Hepatic stellate cell (primary cell): Measurements from ENCODE around the gene ITSN2.
"Not testable (repeated sequence)": the region's sequence is repeated elsewhere in the genome, so short reads cannot be mapped to it uniquely, and the experiment has no call there.

Experiments used
- DNase-seq: peaks from one replicate; pipeline ENCODE4 v3.0.0; 2011; ENCODE audit warnings: low spot score

ITSN2 gene

DNA sequence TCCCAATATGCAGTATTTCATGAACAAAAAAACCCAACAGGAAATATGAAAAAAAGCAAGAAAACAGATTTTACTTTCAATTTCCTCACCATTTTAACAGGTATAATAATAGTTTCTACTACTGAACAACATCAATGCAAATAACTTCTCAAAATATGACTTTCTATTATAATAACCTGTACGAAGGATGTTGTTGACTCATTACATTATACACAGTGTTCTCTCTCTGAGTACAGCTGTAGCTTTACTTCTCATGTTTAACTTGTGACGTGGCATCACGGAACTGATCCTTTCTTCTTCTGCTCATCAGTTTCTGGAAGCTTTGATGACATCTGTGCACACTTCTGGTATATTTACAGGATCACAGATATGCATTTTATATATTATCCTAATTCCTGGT lies 145.5 kb downstream of the ITSN2 start:
- DNase-seq: no peak

DNA sequence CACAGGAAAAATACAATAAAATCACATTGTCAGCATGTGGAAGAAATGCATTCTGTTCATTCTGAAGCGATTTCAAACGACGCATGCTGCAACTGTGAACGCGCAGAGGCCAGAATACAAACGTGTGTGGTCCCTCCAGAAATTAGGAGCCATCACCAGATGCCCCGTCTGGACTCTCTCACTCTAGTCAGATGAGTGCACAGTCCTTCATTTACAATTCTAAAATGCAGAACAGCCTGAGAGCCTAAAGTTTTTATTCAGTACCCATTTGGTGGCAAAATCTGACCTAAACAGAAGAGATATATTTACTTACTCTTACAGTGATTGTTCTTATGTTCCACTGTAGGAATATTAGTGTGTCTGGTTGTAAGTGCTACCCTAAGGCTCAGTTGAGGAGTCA lies 148.9 kb downstream of the ITSN2 start:
- DNase-seq: no peak

DNA sequence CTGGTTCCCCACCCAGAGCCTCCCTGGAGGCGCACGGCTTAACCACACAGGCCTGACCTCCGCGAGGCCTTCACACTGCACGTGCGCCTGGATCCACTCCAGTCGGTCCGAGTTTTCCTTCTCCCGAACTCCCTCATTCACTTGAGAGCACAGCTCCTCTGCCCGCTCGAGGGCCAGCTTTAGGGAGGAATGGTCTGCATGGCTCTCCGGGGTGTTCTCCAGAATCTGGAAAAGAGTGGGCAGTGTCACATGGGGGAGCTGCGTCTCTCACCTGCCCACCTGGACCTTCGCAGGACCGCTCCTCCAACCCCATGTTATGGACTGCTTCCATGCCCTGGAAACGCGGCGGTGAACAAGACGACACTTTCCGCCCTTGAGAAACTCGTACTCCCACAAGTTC lies 149.6 kb downstream of the ITSN2 start:
- no peak for DNase-seq

DNA sequence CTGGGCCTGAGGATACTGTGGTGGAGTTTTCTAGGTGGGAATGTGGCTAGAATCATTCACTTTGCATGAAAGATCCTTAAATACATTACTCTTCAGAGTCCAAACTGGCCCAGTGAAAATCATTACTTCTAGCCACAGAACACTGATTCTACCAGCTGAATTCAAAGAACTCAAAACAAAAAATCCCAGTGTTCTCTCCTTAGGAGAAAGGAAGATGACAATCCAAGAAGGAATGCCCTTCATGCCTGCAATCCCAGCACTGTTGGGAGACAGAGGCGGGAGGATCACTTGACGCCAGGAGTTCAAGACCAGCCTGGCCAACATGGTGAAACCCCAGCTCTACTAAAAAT lies 150.3 kb downstream of the ITSN2 start:
- DNase-seq: no peak

DNA sequence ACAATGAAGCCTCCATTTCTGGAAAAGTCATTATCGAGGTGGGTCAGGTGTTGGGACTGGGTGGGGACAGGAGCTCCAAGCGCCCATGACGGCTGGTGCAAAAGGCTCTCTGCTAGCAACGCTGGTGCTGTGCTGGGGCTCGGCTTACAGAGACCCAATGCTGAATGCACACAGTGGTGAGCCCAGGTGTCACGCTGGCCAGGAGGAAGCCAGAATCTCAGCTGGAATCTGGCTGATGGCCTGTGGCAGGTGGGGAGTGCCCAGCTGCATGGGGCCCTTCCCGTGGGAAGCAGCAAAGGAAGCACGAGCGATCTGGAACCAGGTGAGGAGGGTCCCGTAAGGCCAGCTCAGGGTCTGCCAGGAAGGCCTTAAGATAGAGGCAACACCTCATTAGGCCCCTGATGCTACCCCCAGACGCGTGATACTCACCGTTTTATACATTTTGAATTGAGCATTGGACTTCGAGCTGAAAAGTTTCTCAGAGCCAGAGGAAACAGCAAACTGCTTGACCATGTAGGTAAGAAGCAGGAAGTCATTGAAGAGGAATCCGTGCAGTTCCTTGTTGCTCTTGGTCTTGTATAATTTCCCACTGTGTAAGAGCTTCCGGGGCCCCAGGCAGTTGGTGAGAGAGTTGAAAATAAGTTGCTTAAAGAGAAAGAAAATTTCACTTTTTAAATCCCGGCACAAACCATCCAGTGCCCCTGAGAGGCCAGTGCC lies 150.8 kb downstream of the ITSN2 start:
- DNase-seq: no peak

DNA sequence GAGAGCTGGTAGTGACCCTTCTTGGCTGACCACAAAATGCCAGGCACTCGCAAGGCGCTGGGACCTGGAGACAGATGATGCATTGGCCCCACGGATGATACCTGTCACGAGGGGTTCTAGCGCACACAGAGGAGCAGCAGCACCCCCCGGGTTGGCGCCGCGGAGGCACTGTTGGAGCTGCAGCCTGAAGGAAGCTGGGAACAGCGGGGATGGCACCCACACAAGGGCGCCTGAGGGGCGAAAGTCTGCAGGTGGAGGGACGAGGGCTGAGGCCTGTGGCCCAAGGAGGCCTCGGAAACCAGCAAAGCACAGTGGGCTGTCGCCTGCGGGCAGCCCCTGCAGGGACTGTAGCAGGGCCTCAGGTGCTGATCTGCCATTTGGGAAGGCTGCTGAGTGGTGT lies 151.8 kb downstream of the ITSN2 start:
- no peak for DNase-seq

DNA sequence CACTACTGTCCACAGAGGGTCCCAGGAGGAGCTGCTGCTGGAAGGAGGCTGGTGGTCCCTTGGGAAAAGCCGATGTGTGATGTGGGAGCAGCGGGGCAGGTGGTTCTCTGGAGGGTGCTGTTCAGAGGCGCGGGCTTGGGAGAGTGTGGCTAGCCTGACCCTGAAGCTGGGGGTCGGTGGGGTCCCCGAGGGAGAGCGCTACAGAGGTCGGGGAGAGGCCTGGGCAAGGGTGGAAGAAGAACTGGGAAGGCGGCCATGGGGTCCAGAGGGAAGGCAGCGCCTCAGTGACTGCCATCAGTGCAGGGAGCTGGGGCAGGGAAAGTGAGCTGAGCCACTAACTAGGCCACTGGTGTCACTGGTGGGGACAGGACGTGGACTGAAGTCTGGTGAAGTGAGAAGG lies 153.0 kb downstream of the ITSN2 start:
- DNase-seq: no peak

DNA sequence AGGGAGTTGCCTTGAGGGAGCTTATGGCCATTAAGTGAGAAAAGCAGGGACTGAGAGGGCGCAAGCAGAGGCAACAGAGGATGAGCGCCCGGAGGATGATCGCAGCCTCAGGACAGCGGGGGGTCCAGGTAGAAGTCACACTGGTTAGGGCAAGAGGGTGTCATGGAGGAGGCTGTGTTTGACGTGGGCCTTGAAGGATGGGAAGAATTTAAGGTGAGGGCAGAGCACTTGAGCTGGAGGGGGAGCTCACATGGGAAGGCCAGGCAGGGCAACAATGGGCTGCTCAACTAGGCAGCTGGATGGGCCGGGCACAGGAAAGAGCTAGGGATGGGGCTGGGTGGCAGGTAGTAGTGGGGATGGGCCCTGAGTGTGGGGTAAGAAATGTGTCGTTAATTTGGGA lies 153.6 kb downstream of the ITSN2 start:
- DNase-seq: no peak

DNA sequence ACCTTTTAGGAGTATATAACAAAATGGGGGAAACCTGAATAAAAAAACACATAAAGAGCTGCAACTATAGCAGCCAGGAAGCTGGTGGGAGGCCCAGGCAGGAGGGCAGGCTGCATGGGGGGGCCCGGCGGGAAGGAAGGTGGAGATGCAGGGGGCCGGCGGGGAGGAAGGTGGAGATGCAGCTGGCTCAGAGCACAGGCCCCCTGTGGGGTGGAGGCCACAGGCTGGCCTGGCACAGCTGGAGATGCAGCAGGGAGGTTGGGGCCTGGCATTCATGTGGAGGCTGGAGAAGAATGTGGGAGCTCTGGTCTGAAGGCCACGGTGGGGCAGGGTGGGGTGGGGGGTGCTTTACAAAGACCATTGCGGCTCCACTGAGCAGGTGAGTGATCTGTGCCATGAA lies 154.1 kb downstream of the ITSN2 start:
- no peak for DNase-seq

DNA sequence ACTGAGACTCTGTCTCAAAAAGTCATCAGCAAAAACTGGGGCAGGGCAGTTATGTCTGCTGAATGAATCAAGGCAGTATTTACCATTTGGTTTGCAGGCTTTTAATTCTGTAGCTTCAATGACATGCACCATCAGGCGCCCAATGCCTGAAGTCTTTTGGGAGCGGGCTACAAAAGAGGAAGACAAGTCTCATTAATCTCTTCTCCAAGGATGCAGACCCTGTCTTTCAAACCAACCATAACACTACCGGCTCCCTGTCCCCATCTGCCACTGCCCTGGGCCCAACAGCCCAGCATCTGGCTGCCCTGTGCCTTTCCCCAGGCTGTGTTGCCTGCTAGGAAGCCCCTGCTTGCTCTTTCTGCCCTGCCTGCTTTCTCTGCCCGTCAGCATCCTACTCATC lies 155.2 kb downstream of the ITSN2 start:
- no peak for DNase-seq

DNA sequence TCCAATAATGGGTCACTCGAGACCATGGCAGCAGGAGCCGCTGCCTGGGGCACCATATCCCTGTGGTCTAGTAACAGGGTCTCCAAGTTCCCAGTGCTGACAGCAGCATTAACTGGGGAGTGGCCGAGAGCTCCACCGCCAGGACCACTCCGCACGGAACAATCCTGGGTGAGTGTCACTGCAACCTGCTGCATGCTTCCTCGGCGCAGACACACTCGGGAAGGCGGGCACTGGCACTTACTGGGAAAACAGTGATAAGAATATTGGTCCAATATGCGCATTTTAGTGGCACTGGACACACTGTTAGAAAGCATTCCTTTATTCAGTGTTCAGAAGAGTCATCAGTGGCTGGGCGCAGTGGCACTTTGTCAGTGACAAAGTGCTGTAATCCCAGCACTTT lies 155.8 kb downstream of the ITSN2 start:
- DNase-seq: no peak

DNA sequence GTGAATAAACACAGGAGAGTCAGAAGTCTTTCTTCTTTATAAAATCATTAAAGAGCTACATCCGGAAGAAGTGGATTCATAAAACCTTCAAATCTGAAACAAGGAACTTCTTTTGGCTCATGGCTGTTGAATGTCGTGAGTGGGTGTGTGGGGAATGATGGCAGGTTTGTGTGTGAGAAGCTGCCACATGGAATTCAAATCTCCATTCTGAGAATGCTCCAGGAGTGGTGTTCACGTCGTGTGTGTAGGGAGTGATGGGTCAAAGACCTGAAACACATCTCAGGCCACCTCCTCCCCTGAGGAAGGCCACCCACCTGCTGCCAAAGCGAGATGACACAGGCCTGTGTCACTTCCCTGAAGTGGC lies 156.6 kb downstream of the ITSN2 start:
- no peak for DNase-seq

DNA sequence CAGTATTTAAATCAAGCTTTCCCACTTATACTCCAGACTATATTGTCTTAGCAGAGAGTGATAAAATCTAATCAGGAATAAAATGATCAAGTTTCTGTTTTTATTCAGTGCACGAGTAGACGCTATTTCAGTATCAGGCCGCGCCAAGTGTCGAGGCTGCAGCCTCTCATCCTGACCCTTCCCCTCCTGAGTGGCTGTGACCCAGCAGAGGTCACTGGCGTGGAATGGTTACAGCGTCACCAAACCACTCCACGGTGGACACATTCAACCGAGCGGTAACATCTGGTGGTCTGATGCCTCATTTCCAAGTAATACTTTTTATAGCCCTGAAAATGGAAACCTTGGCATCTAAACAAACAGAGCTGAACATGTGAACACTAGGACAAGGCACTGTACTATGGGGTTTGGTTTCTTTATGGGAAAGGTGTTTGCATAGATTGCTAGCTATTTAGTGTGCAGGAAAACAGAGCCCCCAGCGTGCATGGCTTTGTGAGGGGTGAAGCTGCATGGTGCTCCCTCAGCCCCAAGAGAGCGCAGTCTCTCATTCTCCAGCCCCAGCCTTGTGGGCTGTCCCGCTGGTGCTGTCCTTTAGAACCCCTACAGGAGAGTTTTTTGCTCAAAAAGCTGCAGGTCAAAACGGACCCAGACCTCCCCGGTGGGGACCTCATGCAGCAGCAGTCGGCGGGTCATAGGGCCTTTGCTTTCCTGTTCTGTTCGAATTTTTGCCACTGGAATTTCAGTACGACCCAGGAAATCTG lies 157.1 kb downstream of the ITSN2 start:
- no peak for DNase-seq

DNA sequence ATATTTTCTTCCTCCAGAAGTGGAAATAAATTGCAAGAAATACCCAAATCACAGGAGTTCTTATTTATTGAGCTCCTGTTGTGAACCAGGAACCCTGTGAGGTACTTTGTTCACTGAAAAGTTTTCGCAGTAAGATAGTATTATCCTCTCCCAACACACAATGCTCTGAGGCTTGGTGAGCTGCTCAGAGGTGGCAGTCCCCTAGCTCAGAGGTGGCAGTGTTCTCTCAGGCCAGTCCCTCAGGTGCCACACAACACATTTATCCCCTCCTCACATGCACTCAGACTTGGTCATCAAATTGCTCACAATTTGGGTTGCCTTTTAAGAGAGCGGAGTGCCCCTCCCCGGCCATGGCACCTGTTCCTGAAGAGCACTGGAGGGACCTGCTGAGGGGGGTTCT lies 159.5 kb downstream of the ITSN2 start:
- no peak for DNase-seq

DNA sequence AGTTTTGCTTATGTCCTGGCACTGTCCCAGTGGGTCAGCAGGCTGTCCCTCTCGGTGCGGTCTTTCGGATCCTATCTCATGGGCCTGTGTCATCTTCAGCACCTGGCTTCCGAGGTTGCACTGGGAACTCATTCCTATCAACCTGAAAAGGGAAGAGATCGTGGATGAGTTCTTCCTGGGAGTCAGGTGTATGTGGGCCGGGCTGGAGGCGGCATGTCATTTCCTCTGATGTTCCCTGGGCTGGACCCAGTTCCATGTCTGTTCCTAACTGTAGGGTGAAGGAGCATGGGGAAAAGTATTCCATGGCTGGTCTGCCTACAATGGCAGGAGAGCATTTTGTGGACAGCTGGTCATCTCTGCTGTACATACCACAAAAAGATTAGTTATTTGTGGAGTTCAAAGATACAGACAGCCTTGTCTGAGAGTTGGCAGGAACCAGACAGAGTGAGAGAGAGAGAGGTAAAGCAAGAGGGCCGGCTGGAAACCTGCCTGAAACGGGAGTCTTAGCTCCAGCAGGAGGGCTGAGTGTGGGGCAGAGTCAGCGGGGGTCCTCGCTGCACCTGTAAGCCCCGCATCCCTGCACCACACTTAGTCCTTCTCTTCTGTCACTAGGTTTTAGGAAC lies 160.3 kb downstream of the ITSN2 start:
- no peak for DNase-seq

DNA sequence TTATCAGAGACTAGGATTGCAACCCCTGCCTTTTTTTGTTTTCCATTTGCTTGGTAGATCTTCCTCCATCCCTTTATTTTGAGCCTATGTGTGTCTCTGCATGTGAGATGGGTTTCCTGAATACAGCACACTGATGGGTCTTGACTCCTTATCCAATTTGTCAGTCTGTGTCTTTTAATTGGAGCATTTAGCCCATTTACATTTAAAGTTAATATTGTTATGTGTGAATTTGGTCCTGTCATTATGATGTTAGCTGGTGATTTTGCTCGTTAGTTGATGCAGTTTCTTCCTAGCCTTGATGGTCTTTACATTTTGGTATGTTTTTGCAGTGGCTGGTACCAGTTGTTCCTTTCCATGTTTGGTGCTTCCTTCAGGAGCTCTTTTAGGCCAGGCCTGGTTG lies 163.1 kb downstream of the ITSN2 start:
- DNase-seq: not testable (repeated sequence)

DNA sequence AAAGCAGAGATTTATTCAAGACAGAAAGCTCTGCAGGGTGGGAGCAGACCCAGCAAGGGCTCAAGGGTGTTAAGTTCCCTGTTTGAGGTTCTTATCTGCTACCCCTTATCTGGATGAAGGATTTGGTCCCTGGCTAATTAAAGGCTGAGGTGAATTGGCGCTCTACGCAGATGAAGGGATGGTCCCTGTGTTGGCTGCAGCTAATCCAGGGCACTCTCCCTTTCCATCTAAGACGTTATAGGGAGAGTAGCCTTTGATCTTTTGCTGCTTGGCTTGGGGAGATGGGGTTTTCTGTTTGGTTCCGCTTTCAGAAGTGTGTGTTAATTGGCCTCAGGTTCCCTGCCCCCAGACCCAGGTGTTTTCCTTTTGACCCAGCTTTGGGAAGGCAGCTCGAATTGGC lies 168.5 kb downstream of the ITSN2 start:
- no peak for DNase-seq

DNA sequence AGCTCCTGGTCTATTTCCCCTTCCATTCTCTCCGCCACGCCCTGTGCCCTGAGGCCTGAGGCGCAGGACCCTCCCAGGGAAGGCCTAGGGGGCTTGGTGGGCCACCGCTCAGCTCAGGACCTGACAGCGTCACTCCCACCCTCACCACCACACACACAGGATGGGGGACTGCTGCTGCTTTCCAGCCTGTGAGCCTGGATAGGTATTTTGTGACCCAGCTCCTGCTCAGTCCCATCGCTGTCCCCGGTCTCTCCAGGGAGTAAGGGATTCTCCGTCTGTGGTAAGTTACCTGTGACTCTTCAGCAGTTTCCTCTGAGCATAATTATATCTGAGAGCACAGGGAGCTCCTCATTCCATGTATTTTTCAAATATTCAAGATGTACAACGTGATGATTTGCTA lies 169.2 kb downstream of the ITSN2 start:
- DNase-seq: no peak

DNA sequence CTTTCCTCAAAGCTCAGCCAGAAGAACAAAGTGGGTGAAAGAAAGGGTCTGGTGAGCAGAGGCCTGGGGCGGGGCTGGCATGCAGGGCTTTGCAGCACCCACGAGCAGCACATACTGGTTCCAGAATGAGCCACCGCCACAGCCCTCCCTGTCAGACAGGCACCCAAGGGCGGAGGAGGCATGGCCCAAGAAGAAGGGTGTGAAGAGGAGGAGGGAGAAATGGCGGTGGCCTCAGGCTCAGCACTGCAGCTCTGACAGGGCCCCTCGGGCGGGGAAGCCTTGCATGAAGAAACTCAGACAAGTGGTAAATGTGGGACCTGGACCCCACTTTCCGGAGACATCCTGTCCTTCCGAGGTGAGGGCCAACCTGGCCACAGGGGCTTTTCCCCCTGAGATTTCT lies 169.8 kb downstream of the ITSN2 start:
- DNase-seq: no peak

DNA sequence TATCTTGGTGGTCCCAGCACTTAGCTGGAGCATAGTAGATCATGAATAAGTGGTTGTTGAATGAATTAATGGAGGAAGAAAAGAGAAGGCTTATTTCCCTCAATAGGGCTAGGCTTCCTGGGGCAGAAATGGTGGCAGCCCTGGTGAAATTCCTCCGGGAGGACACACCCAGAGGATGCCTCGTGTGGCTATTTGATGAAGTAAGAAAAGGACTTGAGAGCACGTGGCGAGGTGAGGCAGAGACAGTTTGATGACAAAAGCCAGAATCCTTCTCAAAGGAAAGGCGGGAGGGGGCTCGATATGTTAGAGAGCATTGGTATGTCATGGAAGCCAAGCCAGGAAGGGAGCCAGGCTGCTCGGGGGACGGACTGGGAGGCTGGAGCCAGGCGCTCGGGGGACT lies 170.8 kb downstream of the ITSN2 start:
- DNase-seq: no peak

DNA sequence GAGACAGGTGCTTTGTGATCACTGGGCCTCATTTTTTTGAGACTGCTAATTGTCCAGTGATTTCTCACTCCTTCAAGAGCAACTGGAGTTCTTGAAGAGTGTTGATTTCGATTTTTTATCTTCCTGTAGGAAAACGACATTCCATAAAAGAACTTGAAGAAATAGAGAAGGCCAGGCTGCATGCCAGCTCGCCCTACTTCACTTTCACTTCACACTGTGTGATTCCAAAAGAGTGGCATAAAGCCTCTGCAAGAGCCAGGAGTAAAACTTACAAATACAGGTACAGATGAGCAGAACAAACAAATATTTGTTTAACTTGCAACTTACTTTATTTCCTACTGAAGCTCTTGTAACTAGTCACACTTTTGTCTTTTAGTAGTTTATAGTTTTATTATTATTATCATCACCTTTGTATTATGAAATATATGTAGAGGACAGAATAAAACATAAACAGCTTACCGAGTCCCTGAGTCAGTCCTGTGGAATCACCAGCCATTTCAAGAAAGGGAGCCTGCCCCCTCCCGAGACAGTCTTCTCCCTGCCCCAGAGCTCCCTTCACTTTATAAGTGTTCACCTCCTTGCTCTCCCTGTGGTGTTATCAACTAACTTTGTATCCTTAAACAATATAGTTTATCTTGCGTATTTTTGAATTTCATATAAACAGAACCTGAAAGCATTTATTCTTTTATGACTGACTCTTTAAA lies 176.8 kb downstream of the ITSN2 start:
- no peak for DNase-seq

DNA sequence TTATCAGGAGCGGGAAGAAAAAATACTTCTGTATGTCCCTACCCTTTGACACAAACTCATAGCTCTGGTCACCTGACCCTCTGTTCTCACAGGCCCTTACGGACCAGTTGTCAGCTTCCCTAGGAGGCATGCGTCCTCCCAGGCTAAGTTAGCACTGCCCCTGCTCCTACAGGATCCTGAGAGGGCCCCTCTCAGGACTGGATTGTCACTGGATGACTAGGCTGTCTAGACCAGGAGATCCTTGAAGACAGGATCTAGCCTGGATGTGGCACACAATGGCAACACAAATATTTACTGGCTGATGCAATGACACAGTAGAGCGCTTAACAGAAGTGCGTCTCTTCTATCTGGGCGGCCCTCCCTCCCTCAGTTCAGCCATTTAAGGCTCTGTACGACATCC lies 177.8 kb downstream of the ITSN2 start:
- DNase-seq: no peak

DNA sequence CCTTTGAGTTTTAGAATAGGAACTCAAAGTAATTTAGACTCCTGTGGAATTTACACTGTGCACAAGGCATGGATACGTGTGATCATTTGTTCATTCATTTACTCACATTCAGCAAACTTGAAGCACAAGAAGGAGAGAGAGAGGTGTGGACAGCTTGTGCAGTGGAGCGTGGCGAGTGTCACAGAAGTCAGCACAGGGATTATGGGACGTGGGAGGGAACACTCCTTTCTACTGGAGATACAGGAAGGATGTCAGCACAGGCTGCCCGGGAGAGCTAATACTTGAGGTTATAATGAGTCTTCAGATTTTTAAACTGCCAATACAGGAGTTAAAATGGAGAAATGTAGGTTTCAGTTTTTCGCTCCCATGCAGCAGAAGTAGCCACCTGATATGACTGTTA lies 178.5 kb downstream of the ITSN2 start:
- DNase-seq: no peak
